Spinal cord (tissue), 10 donors: Measurements from ENCODE around the gene NUS1. TPM values are rescaled to one million over a fixed set of nuclear protein-coding genes. Genes with fewer than 3 reads are reported as not detected.
"Not testable (repeated sequence)": the region's sequence is repeated elsewhere in the genome, so short reads cannot be mapped to it uniquely, and the experiment has no call there.

Experiments
- DNase-seq, 6 donors: peaks; one replicate each; pipeline versions ENCODE4 v3.0.0 to v3.0.0-alpha.2; 2013 to 2015; ENCODE audit warnings: low spot score in 6 of 6, low read depth in 4 of 6
- H3K27ac ChIP-seq: one replicate; pipeline ENCODE4 v1.5.1; 2013; ENCODE audit warnings: low read depth, low read length, control low read depth
- H3K27me3 ChIP-seq: one replicate; pipeline ENCODE4 v1.6.1; 2013; ENCODE audit warnings: low read length; ENCODE audit not compliant: control insufficient read depth, insufficient read depth
- H3K36me3 ChIP-seq: one replicate; pipeline ENCODE4 v1.6.1; 2013; ENCODE audit warnings: low read length; ENCODE audit not compliant: control insufficient read depth, insufficient read depth
- H3K4me1 ChIP-seq: one replicate; pipeline ENCODE4 v1.6.1; 2013; ENCODE audit warnings: low read length; ENCODE audit not compliant: control insufficient read depth, insufficient read depth
- H3K4me3 ChIP-seq: one replicate; pipeline ENCODE4 v1.5.1; 2013; ENCODE audit warnings: low read depth, low read length, control low read depth
- H3K9me3 ChIP-seq: one replicate; pipeline ENCODE4 v1.6.1; 2013; ENCODE audit warnings: low read length; ENCODE audit not compliant: control insufficient read depth, insufficient read depth
- WGBS: methylation state at CpG from one replicate; pipeline ENCODE4 v1.1.5; 2013; ENCODE audit warnings: missing lambda C conversion rate; ENCODE audit not compliant: insufficient coverage; 5-methylcytosine and 5-hydroxymethylcytosine counted together
- polyA plus RNA-seq, 2 donors: library from polyadenylated mRNA; unstranded; fragments of 120-200 nt; gene quantifications; one replicate each; pipeline ENCODE4 v1.2.1, GENCODE V29; 2013; ENCODE audit not compliant: insufficient read length in 2 of 2
- total RNA-seq, 2 donors: library from RNA; depleted of rRNA in 1 of 2; stranded (reverse); fragments of 120-200 nt in 1 of 2; fragments of >200 nt in 1 of 2; gene quantifications; one replicate each; pipeline versions ENCODE4 v1.2.3 to v1.2.4, GENCODE V29; 2013 to 2014
- donor health status: healthy.

Gene NUS1
- total and polyA plus RNA-seq, 4 donors = 13.8 to 43.8 (median 34.5) TPM

- H3K9me3 ChIP-seq = no peaks in the 10 kb centered on the region
- H3K27me3 ChIP-seq = no peaks in the 10 kb centered on the region
- H3K27ac ChIP-seq = no peak overlapping the region
- DNase-seq = no peak
- H3K36me3 ChIP-seq = no peaks in the 10 kb centered on the region
- H3K4me1 ChIP-seq = no peaks in the 10 kb centered on the region
- WGBS = 51% methylated on average over 2 of the region's 2 CpGs
- H3K4me3 ChIP-seq = no peak overlapping the region
Measured at GRCh38 chr6:117740605-117741004, 65.3 kb downstream of the NUS1 start.

- H3K9me3 ChIP-seq, H3K36me3 ChIP-seq, H3K27ac ChIP-seq, DNase-seq, H3K4me1 ChIP-seq, H3K4me3 ChIP-seq, H3K27me3 ChIP-seq: not testable (repeated sequence)
- WGBS = 99% methylated on average over 25 of the region's 25 CpGs
Measured at GRCh38 chr6:117750675-117751074, 75.4 kb downstream of the NUS1 start.

Other genes with a start within 250 kb of the NUS1 start
- not detected for gene ROS1, start 249.5 kb upstream of the NUS1 start, total RNA-seq
- gene ROS1, start 249.5 kb upstream of the NUS1 start, polyA plus RNA-seq = under 1 TPM in 1 of 2 donors, not detected in 1; 0.03 TPM
- 1 to 10 TPM; 7.5 to 9.3 TPM for gene DCBLD1, start 192.8 kb upstream of the NUS1 start, total RNA-seq
- gene DCBLD1, start 192.8 kb upstream of the NUS1 start, polyA plus RNA-seq = 1 to 10 TPM; 8.8 to 9.4 TPM
- 10 to 100 TPM; 32.1 to 56.6 TPM for gene GOPC, start 73.0 kb upstream of the NUS1 start, total RNA-seq
- 10 to 100 TPM; 42.2 to 53.2 TPM for gene GOPC, start 73.0 kb upstream of the NUS1 start, polyA plus RNA-seq
- gene SLC35F1, start 231.8 kb downstream of the NUS1 start, total RNA-seq = 10 to 100 TPM; 27.8 to 68.7 TPM
- 10 to 100 TPM; 54.5 to 68.4 TPM for gene SLC35F1, start 231.8 kb downstream of the NUS1 start, polyA plus RNA-seq